GM19372 (cell line): ENCODE measurements around the gene RNF213.
"Not testable (repeated sequence)": the region's sequence is repeated elsewhere in the genome, so short reads cannot be mapped to it uniquely, and the experiment has no call there.

ENCODE experiments used
- ATAC-seq: cut with Tn5 transposase; IDR thresholded peaks from one replicate; pipeline ENCODE4 v1.9.1; 2021; ENCODE audit warnings: mild to moderate bottlenecking, low read depth, moderate library complexity; ENCODE audit not compliant: unreplicated experiment

Gene RNF213

DNA sequence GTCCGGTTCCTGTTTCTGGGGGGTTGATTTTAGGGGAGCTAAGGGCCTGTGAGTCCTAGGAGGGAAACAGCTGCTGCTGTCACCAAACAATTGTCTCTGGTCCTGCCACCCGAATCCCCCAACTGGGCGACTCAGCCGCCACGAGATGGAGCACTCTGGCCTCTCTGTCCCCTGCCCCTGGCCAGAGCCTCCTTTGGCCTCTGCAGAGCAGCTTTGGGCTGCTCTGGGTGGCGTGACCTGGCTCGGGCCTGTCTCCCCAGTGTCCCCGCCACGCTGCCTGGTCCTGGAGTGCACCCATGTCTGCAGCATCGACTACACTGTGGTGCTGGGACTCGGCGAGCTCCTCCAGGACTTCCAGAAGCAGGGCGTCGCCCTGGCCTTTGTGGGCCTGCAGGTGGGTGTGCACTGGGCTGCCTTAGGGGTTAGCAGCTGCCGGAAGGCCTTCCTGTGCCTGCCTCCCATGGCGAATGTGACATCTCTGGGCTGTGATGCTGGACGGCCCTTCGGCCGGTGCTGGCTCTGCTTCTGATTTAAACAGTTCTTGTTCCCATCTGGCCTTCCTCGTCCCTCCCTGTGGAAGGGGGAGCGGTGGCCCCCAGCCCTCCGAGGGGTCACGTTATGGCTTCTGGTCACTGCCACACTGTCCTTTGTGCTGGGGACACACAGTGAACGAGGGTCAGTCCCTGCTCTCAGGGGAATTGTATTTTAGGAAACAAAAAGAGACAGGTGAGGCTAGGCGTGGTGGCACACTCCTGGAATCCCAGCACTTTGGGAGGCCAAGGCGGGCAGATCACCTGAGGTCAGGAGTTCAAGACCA, 11.6 kb upstream of the RNF213 start:
- ATAC-seq: no peak

DNA sequence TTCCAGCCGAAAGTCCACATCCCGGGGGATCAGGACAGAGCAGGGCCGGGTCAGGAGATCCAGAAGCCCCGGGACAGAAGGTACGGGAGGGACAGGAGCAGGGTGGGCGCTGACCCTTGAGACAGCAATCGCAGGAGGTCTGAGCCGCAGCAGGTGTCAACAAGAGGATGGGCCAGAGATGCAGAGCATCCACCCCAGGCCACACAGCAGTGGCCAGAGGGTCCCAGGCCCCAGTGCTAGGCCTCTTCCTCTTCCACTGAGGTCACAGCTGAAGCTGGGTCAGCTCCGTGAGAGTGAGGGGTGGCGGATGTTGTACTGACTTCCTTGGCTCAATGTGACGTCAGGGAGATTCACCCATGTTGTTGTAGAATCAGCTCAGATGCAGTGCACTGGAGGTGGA, 8.7 kb upstream of the RNF213 start:
- no peak for ATAC-seq

DNA sequence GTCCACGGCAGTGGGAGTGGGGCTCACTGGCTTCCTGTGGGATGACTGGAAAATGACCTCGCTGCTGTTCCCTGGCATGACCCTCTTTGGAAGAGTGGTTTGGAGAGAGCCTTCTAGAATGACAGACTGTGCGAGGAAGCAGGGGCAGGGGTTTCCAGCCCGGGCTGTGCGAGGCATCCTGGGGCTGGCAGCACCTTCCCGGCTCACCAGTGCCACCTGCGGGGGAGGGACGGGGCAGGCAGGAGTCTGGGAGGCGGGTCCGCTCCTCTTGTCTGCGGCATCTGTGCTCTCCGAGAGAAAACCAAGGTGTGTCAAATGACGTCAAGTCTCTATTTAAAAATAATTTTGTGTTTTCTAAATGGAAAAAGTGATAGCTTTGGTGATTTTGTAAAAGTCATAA, 7.8 kb upstream of the RNF213 start:
- no peak for ATAC-seq

DNA sequence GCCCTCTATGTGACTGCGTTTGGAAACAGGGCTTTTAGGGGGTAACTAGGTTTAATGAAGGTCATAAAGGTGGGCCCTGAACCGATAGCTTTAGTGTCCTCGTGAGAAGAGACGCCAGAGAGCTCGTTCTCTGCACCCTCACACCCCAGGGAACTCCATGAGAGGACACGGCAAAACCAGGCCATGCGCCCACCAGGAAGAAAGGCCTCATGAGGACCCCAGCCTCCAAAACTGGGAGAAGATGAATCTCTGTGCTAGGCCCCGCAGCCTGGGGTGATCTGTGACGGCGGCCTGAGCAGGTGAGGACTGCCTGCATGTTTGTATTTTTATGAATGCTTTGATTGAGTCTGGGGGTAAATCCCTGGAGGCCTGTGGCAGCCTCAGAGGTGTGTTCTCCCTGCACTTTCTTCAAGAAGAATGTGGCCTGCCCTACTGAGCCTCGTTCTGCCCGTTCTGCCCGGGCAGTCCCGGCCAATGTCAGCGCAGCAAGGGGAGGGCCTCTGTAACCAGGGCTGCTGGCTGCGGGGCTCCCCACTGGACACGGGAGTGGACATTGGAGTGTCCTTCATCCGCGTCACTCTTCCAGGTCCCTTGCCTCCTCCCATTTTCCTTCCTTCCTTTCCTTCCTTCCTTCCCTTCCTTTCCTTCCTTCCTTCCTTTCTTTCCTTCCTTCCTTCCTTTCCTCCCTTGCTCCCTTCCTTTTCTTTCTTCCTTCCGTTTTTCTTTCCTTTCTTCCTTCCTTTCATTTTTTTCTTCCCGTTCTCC, 6.8 kb upstream of the RNF213 start:
- ATAC-seq: no peak

DNA sequence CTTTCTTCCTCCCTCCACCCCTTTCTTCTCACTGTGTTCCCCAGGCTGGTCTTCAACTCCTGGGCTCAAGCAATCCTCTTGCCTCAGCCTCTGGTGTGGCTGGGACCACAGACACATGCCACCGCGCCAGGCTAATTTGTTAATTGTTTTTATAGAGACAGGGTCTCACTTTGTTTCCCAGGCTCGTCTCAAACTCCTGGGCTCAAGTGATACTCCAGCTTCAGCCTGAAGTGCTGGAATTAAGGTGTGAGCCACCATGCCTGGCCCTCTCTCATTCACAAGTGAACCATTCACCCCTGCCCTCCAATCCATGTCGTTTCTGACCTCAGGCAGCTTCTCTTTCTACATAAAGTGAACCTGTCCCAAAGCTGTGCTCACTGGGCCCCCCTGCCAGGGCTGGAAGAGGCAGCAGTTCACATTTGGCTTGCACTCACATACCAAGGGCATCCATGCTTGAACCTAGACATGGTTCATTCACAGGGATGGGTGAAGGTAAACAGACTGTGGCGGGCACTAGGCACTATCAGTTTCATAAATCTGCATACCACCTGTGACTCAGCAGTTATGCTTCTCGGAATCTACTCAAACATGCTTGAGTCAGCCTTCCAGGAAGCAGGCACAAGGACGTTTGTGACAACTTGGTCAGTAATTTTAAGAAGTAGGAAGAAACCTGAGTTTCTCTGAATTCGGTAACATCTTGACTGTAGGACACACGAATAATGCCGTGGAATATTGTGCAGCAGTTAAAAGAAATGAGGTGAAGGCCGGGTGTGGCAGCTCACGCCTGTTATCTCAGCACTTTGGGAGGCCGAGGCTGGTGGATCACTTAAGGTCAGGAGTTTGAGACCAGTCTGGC, 6.0 kb upstream of the RNF213 start:
- ATAC-seq: no peak

DNA sequence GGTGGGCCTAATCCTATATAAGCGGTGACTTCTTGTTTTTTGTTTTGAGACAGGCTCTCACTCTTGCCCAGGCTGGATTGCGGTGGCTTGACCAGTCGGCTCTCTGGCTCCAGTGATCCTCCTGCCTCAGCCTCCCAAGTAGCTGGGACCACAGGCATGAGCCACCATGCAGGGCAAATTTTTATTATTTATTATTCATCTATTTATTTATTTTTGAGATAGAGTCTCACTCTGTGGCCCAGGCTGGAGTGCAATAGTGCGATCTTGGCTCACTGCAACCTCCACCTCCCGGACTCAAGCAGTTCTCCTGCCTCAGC, 4.7 kb upstream of the RNF213 start:
- ATAC-seq: no peak

DNA sequence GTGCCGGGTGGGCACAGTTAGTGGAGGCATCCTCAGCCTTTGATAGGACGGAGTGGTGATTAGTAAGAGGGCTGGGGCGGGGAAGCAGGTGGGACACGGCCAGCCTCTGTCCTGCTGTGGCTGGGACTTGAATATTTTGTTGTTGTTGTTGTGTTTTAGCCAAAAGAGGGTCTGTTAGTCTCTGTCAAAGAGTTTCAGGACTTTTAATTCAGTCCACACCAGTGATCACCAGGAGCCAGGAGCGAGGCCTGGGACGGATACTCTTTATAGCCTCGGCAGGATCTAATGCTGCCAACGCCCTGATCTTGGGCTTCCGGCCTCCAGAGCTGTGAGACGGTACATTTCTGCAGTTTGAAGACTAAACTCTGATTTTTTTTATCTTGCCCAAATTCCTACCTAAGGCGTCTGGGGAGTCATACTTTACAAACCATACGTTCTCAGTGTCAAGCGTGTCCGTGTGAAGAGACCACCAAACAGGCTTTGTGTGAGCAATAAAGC, 2.9 kb upstream of the RNF213 start:
- no peak for ATAC-seq

DNA sequence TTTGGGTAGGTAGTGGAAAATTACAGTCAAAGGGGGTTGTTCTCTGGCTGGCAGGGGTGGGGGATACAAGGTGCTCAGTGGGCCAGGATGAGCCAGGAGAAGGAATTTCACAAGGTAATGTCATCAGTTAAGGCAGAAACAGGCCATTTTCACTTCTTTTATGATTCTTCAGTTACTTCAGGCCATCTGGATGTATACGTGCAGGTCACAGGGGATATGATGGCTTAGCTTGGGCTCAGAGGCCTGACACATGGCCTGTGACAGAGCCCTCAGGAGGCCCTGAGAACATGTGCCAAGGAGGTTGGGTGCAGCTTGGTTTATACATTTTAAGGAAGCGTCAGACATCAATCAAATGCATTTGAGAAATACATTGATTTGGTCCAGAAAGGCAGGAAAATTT, 2.4 kb upstream of the RNF213 start:
- ATAC-seq: not testable (repeated sequence)

DNA sequence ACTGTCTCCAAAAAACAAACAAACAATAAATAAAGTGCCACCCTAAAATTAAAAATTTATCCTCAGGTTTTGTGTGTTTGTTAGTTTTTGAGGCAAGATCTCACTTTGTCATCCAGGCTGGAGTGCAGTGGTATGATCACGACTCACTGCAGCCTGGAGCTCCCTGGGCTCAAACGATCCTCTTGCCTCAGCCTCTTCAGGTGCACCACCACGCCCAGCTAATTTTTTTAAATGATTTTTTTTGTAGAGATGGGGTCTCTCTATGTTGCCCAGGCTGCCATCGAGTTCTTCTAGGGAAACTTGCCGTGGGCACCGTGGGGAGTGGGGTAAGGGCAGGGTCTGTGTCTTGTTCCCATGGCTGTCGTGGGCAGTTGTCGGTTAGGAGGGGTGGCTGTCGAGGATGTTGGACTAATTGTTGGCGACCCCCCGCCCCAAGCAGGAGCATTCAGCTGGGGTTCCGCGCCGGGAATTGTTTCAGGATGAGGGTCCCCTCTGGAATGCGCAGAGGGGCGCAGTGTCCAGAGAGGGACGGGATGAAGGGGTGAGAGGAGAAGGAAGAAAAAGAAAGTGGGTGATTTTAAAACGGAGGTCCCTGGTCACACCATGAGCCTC, 1.1 kb upstream of the RNF213 start:
- ATAC-seq: no peak

DNA sequence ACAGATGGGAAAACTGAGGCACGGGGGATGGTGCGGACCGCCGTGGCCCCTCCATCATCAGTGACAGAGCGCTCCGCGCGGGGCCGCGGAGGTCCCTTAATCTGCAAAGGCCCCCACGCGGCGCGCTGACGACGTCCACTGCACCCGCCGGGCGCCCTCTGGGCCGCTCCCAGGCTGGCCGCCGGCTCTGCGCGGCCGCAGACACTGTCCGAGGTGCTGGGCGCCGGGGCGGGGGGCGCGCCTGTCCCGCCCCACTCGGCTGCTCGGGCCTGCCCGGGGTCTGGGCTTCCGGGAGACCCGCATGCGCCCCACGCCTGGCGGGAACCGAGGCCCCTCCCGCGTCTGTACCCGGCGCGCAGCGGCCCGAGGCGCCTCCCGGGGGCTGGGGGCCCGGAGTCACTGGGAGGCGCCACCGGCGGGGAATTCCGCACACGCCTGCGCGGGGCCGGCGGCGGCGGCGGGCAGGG, 550 bp upstream of the RNF213 start:
- ATAC-seq: peak; percentile 32

DNA sequence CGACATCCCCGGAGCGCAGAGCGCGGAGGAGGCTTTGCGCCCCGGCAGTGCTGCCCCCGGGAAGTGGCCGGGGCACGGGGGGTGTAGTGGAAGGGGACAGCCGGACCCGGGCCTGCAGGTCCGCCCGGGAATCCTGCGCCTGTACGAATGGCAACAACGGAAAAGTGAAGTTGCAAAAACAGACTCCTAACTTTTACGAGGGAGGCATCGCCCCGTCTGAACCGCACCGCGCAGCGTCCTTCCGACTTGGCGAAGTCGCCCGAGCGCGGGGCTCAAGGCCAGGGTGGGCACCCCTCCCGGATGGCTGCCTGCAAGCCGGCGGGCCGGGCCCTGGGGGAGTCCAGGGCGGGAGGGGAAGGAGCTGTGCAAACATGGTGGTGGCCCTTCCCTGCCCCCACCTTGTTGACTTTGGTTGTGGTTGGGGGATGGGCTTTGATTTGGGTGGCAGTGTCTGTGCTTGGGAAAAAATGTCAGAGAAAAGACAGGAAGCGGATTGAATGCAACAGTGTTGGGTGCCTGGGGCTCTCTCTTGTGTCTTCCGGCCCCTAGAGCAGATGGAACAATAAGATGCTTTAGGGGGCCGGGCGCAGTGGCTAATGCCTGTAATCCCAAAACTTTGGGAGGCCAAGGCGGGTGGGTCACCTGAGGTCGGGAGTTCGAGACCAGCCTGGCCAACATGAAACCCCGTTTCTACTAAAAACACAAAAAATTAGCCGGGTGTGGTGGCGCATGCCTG, 675 bp downstream of the RNF213 start:
- ATAC-seq: no peak

DNA sequence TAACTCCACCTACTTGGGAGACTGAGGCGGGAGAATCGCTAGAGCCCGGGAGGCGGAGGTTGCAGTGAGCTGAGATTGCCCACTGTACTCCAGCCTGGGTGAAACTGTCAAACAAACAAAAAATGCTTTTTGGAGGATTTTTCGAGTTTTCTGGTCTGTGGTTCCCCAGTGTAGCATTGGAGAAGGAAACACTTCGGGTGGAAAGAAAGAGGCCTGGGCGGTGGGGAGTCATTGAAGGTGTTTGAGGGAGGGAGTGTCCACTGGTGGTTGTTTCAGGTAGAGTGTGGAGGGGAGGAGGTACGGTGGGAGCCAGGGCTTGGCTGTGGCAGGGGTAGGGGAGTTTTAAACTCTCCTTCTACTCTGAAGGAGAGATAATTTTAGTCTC, 1.2 kb downstream of the RNF213 start:
- ATAC-seq: no peak

DNA sequence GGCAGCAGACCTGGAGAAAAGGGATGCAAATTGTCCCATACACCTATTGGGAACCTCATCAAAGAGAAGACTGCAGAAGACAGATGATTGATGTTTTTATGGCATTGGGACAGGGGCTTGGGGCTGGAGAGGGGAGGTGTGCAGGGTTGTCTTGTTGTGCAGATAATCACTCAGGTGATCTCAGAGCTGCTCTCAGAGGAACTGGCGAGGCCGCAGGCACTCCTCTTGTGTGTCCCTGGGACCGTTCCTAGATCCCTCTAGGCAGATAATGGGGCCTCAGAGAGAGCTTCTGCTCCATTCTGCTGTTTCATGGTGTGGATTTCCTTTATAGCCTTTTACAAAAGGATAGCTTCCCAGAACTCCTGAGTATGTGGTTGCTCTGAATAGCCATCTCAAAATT, 1.6 kb downstream of the RNF213 start:
- ATAC-seq: no peak

DNA sequence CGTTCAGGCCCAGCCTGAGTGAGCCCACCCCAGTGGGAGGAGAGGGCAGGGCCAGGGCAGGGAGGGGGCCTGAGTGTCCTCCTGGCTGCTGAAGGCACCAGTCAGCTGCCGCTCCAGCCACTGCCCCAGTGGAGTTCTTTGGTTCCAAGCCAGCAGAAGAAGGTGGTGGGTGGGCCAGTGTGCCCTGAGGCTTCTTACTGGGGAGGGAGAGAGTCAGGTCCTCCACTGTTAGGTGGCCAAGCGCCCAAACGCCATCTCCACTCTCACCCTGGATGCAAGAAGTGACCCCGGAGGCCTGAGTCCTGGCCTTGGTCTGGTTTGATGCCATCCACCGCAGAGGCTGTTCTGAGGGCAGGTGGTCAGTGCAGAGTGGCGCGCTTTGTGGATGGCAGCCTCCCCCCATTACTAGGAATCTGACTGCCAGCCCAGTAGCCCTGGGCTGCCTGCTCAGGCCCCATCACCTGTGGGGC, 2.2 kb downstream of the RNF213 start:
- no peak for ATAC-seq

DNA sequence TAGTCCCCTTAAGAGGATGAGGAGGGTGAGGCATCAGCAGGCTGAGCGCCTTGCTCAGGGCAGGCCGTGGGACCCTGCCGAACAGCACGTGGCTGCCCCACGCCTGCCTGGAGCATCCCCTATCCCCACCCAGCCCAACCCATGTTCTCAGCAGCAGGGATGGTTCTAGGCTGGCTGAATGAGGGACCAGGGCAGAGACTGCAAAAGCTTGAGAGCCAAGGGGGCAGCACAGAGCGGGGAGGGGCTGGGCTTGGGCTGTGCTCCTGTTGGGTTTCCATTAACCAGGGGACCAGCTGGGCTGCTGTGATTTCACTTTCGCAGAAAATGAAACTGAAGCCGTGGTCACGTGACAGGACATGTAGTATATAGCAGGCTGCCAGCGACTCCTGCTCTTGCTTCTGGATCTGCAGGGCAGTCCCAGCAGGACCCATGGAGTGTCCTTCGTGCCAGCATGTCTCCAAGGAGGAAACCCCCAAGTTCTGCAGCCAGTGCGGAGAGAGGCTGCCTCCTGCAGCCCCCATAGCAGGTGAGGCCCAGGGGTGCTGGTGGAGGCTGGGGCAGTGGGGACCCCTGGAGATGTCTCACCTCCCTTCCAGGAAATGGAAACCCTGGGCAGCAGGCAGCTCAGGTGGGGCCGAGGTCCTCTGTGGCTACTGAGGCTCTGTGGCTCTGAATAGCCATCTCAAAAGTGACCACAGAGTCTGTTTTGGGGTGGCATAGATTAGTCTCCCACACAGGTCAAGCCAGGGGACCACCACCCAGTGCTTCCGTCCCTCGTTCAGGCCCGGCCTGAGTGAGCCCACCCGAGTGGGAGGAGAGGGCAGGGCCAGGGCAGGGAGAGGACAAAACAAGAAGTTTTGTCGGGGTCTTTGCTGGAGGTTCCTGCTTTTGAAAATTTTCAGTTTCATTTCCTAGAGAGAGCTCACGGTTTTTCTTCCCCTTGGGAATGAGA, 2.9 kb downstream of the RNF213 start:
- ATAC-seq: peak; percentile 36

DNA sequence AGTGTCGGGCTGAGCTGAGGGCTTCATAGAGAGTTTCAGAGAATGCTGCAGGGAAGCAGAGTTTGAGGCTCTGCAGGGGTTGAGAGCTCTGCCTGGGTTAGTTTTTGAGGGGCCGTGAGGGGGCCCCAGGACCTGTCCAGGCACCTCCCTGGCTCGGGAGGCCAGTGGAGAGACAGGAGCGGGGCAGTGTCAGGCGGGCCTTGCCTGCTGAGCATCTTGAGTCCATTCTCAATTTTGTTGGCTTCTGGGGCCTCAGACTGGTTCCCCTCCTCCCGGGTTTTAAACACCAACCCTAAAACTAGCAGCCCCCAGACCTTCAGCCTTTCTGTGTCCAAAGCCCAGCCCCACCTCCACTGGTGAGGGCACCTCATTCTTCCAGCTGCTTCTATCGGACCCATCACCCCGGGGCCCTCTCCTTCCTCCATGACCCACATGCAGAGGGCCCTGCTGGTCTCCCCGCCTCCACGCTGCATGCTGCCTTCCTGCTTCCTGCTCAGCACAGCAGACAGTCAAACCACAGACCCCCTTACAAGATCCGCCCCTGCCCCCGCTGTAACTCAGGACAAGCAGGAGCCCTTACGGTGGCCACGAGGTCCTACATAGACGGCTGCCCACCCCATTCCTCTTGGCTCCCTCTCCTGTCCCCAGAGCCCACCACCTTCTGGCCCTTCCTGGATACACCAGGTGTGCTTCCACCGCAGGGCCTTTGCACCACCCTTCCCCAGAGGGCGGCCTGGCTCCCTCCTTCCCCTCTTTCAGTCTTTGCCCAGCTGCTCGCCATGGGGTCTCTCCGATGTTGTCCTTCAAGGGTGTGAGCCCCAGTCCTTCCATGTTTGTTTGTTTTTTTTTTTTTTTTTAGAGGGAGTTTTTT, 3.8 kb downstream of the RNF213 start:
- no peak for ATAC-seq

DNA sequence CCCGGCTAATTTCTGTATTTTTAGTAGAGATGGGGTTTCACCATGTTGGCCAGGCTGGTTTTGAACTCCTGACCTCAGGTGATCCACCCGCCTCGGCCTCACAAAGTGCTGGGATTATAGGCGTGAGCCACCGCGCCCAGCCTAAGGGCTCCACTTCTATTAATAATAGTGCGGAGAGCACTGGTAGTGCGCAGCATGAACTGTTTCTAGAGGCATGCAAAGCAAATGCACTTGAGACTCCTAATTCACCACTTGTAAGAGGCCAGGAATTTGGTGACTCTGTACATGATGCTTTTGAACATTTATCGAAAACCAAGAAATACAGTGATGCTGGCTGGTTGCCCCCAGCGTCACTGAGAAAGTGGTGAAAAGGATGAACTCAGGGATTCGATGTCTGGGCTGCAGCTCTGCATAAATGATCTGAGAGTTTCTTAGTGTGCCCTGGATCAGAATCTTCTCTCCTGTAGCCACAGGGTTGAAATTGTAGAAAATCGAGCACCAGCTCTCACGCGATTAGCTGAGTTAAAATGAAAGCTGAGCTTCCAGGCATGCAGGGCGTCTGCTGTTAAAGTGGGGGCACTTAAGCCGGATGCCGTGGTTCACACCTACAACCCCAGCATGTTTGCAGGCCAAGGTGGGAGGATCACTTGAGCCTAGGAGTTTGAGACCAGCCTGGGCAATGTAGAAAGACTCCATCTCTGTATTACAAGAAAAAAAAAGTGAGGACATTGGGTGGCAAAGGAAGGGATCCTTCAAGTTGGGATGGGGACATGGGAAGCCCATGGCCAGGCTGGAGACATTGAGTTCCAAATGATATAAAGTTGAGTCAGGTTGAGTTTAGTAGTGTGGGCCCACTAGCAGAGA, 4.8 kb downstream of the RNF213 start:
- no peak for ATAC-seq
